Mesenchymal stem cell (in vitro differentiated cells and primary cell): Measurements from ENCODE around the gene ECI2.

ENCODE experiments used
- DNase-seq: peaks from one replicate; pipeline ENCODE4 v3.0.0-alpha.2; 2013
- H2AFZ ChIP-seq: one replicate; pipeline ENCODE4 v1.6.1; 2013; ENCODE audit warnings: low read depth, mild to moderate bottlenecking, control low read depth, inconsistent platforms, low read length, moderate library complexity
- H2AK5ac ChIP-seq: 2 replicates; pipeline ENCODE4 v1.6.1; 2013; ENCODE audit warnings: low read length, moderate library complexity, mild to moderate bottlenecking, inconsistent platforms; ENCODE audit not compliant: severe bottlenecking
- H2BK120ac ChIP-seq: one replicate; pipeline ENCODE4 v1.6.1; 2013; ENCODE audit warnings: low read depth, mild to moderate bottlenecking, inconsistent platforms, low read length, moderate library complexity
- H2BK12ac ChIP-seq, 2 experiments: one replicate each; pipeline ENCODE4 v1.6.1; 2013; ENCODE audit warnings: inconsistent platforms in 2 of 2, low read length in 2 of 2, mild to moderate bottlenecking in 2 of 2, moderate library complexity in 2 of 2, control low read depth in 1 of 2
- H2BK15ac ChIP-seq: one replicate; pipeline ENCODE4 v1.6.1; 2013; ENCODE audit warnings: mild to moderate bottlenecking, low read depth, inconsistent platforms; ENCODE audit not compliant: poor library complexity, severe bottlenecking
- H2BK5ac ChIP-seq: 2 replicates; pipeline ENCODE4 v1.6.1; 2013; ENCODE audit warnings: low read depth, mild to moderate bottlenecking, low read length, control low read depth, inconsistent platforms; ENCODE audit not compliant: poor library complexity, severe bottlenecking
- H3K14ac ChIP-seq, 2 experiments: one replicate each; pipeline ENCODE4 v1.6.1; 2013; ENCODE audit warnings: inconsistent platforms in 2 of 2, low read length in 2 of 2, control low read depth in 1 of 2, mild to moderate bottlenecking in 1 of 2, moderate library complexity in 1 of 2
- H3K18ac ChIP-seq, 2 experiments: one replicate each; pipeline ENCODE4 v1.6.1; 2013; ENCODE audit warnings: inconsistent platforms in 2 of 2, low read length in 2 of 2, control low read depth in 1 of 2, low read depth in 1 of 2, mild to moderate bottlenecking in 1 of 2
- H3K23ac ChIP-seq, 2 experiments: one replicate each; pipeline ENCODE4 v1.6.1; 2013; ENCODE audit warnings: inconsistent platforms in 2 of 2, low read length in 2 of 2, mild to moderate bottlenecking in 2 of 2, moderate library complexity in 2 of 2, control low read depth in 1 of 2
- H3K27ac ChIP-seq: 2 replicates; pipeline ENCODE4 v1.5.1; 2013; ENCODE audit warnings: mild to moderate bottlenecking, moderate library complexity, low read length, control low read depth, inconsistent platforms; ENCODE audit not compliant: poor library complexity, severe bottlenecking
- H3K27me3 ChIP-seq, 2 experiments: 2 replicates each; pipeline versions ENCODE4 v1.6.1 to v1.7.0; 2013; ENCODE audit warnings: low read length in 2 of 2, mild to moderate bottlenecking in 2 of 2, moderate library complexity in 2 of 2, control low read depth in 1 of 2, inconsistent platforms in 1 of 2; ENCODE audit not compliant: control insufficient read depth in 1 of 2, insufficient read depth in 1 of 2
- H3K36me3 ChIP-seq, 2 experiments: 2 replicates each; pipeline versions ENCODE4 v1.6.1 to v1.7.0; 2013; ENCODE audit warnings: low read length in 2 of 2, control low read depth in 1 of 2, inconsistent platforms in 1 of 2, low read depth in 1 of 2, mild to moderate bottlenecking in 1 of 2; ENCODE audit not compliant: insufficient read depth in 2 of 2, control insufficient read depth in 1 of 2
- H3K4ac ChIP-seq, 2 experiments: one replicate each; pipeline ENCODE4 v1.6.1; 2013; ENCODE audit warnings: inconsistent platforms in 2 of 2, low read length in 2 of 2, mild to moderate bottlenecking in 2 of 2, moderate library complexity in 2 of 2, control low read depth in 1 of 2, low read depth in 1 of 2
- H3K4me1 ChIP-seq: 2 replicates; pipeline ENCODE4 v1.6.1; 2013; ENCODE audit warnings: low read depth, low read length, control low read depth; ENCODE audit not compliant: control insufficient read depth, insufficient read depth
- H3K4me2 ChIP-seq: 2 replicates; pipeline ENCODE4 v1.6.1; 2013; ENCODE audit warnings: low read length, mild to moderate bottlenecking, inconsistent platforms; ENCODE audit not compliant: poor library complexity, severe bottlenecking
- H3K4me3 ChIP-seq, 2 experiments: 2 replicates each; pipeline versions ENCODE4 v1.5.1 to v1.7.0; 2013; ENCODE audit warnings: low read length in 2 of 2, mild to moderate bottlenecking in 2 of 2, control low read depth in 1 of 2, low read depth in 1 of 2; ENCODE audit not compliant: insufficient read depth in 1 of 2
- H3K79me1 ChIP-seq: replicated peaks from 2 replicates; pipeline ENCODE4 v1.6.1; 2013; ENCODE audit warnings: mild to moderate bottlenecking, control low read depth, low read length, inconsistent platforms; ENCODE audit not compliant: poor library complexity, severe bottlenecking
- H3K9ac ChIP-seq: 2 replicates; pipeline ENCODE4 v1.7.0; 2013; ENCODE audit warnings: mild to moderate bottlenecking, low read length, moderate library complexity
- H3K9me3 ChIP-seq: 2 replicates; pipeline ENCODE4 v1.7.0; 2013; ENCODE audit warnings: mild to moderate bottlenecking, low read length; ENCODE audit not compliant: control insufficient read depth
- H4K8ac ChIP-seq: one replicate; pipeline ENCODE4 v1.6.1; 2013; ENCODE audit warnings: inconsistent platforms, mild to moderate bottlenecking, low read length, moderate library complexity
- H4K91ac ChIP-seq: one replicate; pipeline ENCODE4 v1.6.1; 2013; ENCODE audit warnings: mild to moderate bottlenecking, low read length, inconsistent platforms
- WGBS: methylation state at CpG from one replicate; pipeline ENCODE4 v1.1.7; 2013; ENCODE audit warnings: mixed read lengths; 5-methylcytosine and 5-hydroxymethylcytosine counted together

The ECI2 gene

DNA sequence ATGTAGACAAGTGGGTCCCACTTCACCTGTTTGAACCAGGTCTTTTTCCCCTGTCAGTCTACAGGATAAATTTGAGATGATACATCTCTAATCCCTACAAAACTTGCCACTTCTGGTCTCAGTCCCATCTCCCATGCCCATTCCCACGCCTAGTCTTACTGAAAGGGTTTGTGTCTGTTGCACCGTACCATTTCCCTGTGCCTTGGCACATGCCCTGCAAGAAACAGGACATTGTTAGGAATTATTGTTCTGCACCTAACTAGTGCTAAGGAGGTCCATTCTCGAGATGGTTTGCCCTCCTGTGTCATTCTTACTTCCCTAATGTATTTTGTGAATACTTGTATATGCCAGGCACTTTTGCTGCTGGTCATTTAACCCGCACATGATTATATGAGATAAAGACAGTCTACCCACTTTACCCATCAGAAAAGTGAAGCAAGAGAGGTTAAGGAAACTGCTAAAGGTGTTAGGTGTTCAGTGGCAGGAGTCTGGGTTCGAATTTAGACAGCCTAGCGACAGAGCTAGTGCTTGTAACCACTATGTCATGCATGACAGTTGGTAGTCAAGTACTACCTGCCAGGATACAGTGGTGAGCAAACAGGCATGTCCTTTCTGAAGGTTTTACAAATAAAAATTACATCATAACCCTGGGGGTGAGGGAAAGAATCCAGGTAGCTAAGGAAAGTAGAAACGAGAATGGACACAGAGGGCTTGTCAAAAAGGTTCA lies 69.2 kb downstream of the ECI2 start:
- Histone ChIP-seq H3K36me3 (peaks cover 6 to 52% of the 10 kb centered on the region in 2 experiments), H4K8ac (no peak overlapping the region), H2BK15ac (no peak overlapping the region), H2BK120ac (no peak overlapping the region), H2AFZ (no peak overlapping the region), H2AK5ac (no peak overlapping the region), H3K4me3 (no peak overlapping the region), H2BK12ac (no peak overlapping the region), H3K14ac (no peak overlapping the region), H3K4ac (no peak overlapping the region), H3K4me1 (no peaks in the 10 kb centered on the region), H3K18ac (no peak overlapping the region), H3K9me3 (no peaks in the 10 kb centered on the region), H3K27me3 (no peaks in the 10 kb centered on the region), H3K27ac (no peak overlapping the region), H2BK5ac (no peak overlapping the region), H4K91ac (no peak overlapping the region), H3K79me1 (peaks cover 1% of the 10 kb centered on the region), H3K23ac (no peak overlapping the region), H3K9ac (no peak overlapping the region), H3K4me2 (no peak overlapping the region)
- DNase-seq, result no peak
- WGBS, result 97% methylated on average over 6 of the region's 7 CpGs
